Erythroblast (primary cell): ENCODE results near the gene CACNG7.
"Not testable (repeated sequence)": the region's sequence is repeated elsewhere in the genome, so short reads cannot be mapped to it uniquely, and the experiment has no call there.

ENCODE experiments used
- DNase-seq, 2 experiments: peaks; one replicate each; lab custom pipeline; 2025; lab: John Stamatoyannopoulos, UW
- GATA1 ChIP-seq: IDR thresholded peaks from 2 replicates; pipeline ENCODE4 v1.6.1; 2011; ENCODE audit warnings: low read depth, mild to moderate bottlenecking, control low read depth, low read length, moderate library complexity
- POLR2A ChIP-seq: IDR thresholded peaks from 2 replicates; pipeline ENCODE4 v1.6.1; 2011; ENCODE audit warnings: mild to moderate bottlenecking, low read length

Gene CACNG7

GRCh38 chr19:53908935-53909415 is at the start of gene CACNG7:
Gene CACNG7 (plus strand): TSS chr19:53909278. CDS start chr19:53912832, 3,554 bp downstream.
- no peak for TF ChIP-seq POLR2A
- no peak for TF ChIP-seq GATA1
- no peak for DNase-seq

GRCh38 chr19:53864308-53864836 is 44.7 kb upstream of the CACNG7 start:
- TF ChIP-seq GATA1 (no peak), POLR2A (no peak)
- DNase-seq = no peak

DNA sequence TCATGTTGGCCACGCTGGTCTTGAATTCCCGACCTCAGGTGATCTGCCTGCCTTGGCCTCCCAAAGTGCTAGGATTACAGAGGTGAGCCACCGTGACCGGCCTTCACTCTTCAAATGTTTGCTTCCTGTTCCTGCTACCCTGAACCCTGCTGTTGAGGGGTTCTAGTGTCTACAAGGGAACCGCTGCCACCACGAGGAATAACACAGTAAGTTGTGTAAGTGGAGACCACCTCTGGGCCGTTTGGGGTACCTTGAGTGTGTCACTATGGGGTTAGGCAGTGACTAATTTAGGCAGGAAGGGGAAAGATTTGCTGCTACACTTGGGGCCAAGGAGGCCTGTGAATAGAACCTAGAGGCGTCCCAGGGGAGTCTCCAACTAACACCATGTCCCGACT is 43.6 kb upstream of the CACNG7 start:
- DNase-seq = no peak
- no peak for TF ChIP-seq GATA1
- TF ChIP-seq POLR2A = no peak

- peak in 1 of 2 experiments; percentile 43 for DNase-seq
- TF ChIP-seq POLR2A (no peak), GATA1 (no peak)
Observed at GRCh38 chr19:53865918-53866864, 42.9 kb upstream of the CACNG7 start.

DNA sequence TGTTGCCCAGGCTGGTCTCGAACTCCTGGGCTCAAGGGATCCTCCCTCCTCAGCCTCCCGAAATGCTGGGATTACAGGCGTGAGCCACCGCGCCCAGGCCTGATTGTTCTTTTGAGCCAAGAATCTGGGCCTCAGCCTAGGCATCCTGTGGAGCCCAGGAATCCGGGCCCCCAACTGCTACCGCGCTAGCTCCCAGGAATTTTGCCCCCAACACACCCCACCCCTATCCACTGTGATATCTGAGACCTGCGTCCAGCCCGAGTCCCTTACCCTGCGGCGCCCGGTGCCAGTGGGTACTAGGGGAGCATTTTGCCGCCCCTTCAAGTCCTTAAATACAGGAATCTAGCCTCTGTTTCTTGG is 42.2 kb upstream of the CACNG7 start:
- DNase-seq = no peak
- no peak for TF ChIP-seq POLR2A
- TF ChIP-seq GATA1 = no peak

GRCh38 chr19:53867225-53868090 is 41.6 kb upstream of the CACNG7 start, which contains the start of gene MYADM:
Gene MYADM (plus strand): TSS chr19:53867883. CDS start chr19:53873530, 5,647 bp downstream.
- TF ChIP-seq POLR2A (peak; percentile 26), GATA1 (no peak)
- DNase-seq = peak; percentile 86 to 88

- TF ChIP-seq GATA1 (no peak), POLR2A (no peak)
- DNase-seq = no peak
Observed at GRCh38 chr19:53868091-53868891, 40.8 kb upstream of the CACNG7 start.

GRCh38 chr19:53868892-53869804 is 39.9 kb upstream of the CACNG7 start:
- DNase-seq = peak; percentile 78 to 80
- no peak for TF ChIP-seq GATA1
- TF ChIP-seq POLR2A = peak; percentile 17

GRCh38 chr19:53869805-53870484 is 39.1 kb upstream of the CACNG7 start:
- not testable (repeated sequence) for DNase-seq

DNA sequence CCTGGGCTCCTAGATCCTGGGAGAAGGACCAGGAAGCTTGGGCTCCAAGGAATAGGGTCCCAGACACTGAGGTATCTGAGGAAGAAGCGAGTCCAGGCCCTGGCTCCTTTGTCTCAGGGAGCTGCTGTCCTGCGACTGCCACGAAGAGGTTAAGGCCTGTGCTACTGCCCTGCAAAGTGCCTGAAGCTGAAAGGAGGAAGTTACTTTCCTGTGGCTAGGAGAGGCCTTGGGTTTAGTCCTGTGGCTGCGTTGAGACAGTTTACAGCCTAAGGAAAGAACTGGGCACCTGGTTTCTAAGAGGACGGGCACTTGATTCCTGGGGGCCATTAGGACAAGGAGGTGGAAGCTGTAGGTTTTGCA is 38.6 kb upstream of the CACNG7 start:
- no peak for TF ChIP-seq POLR2A
- no peak for TF ChIP-seq GATA1
- DNase-seq = no peak

DNA sequence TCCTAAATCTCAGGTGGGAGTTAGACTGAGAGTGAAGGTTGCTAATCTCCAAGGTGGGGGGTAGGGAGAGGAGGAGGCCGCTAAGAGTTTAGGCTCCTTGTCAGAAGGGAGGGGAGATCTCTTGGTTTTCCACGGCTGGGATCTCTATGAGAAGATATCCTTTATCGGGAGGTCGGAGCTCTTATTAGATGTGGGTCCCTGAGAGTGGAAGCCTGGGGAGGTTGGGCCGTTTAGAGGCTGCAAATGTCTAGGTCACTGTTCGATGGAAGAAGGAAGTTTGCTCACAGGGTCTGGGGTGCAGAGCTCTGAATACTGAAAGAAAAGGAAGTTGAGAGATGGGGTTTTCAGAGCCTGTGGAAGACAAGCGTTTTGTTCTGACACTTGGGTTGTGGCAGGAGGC is 37.6 kb upstream of the CACNG7 start:
- no peak for DNase-seq
- TF ChIP-seq GATA1 (no peak), POLR2A (no peak)
